HG03439 (cell line): ENCODE data around the gene GATAD2A.

ENCODE experiments used
- ATAC-seq: cut with Tn5 transposase; IDR thresholded peaks from one replicate; pipeline ENCODE4 v1.9.1; 2021; ENCODE audit warnings: mild to moderate bottlenecking, moderate library complexity; ENCODE audit not compliant: unreplicated experiment

The GATAD2A gene

DNA sequence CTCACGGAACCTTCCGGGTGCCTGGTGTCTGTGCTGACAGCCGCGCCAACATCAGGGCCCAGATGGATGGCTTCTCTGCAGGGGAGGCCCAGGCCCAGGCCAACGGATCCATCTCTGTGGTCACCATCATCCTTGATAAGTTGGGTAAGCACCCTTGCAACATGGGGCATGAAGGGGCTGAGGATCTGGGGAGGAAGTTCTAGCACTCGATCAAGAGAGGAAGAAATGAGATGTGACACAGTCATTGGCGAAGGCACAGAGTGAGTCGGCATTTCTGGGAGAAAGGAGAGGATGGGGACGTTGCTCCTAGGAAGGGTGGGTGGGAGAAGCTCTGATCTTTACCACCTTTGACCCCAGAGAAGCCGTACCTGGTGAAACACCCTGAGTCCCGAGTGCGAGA, 137.0 kb downstream of the GATAD2A start:
- ATAC-seq: no peak

DNA sequence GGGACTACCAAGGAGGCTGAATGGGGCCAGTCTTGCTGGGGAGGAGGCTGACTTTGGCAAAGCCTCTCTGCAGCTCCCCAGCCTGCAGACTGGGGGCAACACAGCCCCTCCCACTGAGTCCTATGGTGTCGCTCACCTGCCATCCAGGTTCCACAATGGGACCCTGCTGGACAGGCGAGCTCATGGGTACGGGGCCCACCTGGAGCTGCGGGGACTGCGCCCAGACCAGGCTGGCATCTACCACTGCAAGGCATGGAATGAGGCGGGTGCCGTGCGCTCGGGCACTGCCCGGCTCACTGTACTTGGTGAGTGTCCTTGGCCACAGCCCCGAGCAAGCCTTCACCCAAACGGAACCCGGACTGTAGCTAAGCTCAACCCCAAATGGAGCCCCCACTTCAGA, 137.6 kb downstream of the GATAD2A start:
- ATAC-seq: no peak

DNA sequence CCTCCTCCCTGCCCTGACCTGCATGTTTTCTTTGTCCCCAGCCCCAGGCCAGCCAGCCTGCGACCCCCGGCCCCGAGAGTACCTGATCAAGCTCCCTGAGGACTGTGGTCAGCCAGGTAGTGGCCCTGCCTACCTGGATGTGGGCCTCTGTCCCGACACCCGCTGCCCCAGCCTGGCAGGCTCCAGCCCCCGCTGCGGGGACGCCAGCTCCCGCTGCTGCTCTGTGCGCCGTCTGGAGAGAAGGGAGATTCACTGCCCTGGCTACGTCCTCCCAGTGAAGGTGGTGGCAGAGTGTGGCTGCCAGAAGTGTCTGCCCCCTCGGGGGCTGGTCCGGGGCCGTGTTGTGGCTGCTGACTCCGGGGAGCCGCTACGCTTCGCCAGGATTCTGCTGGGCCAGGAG, 138.2 kb downstream of the GATAD2A start:
- ATAC-seq: no peak

DNA sequence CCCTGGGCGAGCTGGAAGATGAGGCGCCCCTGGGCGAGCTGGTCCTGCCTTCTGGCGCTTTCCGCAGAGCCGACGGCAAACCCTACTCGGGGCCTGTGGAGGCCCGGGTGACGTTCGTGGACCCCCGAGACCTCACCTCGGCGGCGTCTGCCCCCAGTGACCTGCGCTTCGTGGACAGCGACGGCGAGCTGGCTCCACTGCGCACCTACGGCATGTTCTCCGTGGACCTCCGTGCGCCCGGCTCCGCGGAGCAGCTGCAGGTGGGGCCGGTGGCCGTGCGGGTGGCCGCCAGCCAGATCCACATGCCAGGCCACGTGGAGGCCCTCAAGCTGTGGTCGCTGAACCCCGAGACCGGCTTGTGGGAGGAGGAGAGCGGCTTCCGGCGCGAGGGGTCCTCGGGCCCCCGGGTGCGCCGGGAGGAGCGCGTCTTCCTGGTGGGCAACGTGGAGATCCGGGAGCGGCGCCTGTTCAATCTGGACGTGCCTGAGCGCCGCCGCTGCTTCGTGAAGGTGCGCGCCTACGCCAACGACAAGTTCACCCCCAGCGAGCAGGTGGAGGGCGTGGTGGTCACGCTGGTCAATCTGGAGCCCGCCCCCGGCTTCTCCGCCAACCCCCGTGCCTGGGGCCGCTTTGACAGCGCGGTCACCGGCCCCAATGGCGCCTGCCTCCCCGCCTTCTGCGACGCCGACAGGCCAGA, 138.9 kb downstream of the GATAD2A start:
- ATAC-seq: no peak

DNA sequence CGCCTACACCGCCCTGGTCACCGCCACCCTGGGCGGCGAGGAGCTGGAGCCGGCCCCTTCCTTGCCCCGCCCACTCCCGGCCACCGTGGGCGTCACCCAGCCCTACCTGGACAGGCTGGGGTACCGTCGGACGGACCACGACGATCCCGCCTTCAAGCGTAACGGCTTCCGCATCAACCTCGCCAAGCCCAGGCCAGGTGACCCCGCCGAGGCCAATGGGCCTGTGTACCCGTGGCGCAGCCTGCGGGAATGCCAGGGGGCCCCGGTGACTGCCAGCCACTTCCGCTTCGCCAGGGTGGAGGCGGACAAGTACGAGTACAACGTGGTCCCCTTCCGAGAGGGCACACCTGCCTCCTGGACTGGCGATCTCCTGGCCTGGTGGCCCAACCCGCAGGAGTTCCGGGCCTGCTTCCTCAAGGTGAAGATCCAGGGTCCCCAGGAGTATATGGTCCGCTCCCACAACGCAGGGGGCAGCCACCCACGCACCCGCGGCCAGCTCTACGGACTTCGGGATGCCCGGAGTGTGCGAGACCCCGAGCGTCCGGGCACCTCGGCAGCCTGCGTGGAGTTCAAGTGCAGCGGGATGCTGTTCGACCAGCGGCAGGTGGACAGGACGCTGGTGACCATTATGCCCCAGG, 139.6 kb downstream of the GATAD2A start:
- no peak for ATAC-seq

DNA sequence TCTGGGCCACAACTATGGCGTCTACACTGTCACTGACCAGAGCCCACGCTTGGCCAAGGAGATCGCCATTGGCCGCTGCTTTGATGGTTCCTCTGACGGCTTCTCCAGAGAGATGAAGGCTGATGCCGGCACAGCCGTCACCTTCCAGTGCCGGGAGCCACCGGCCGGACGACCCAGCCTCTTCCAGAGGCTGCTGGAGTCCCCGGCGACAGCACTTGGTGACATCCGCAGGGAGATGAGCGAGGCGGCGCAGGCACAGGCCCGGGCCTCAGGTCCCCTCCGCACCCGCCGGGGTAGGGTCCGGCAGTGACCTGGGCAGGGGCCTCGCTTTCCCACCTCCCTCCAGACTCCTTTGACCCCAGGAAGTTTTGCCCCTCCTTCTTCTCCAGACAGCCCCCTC, 140.2 kb downstream of the GATAD2A start:
- ATAC-seq: no peak

GRCh38 chr19:19546751-19547162, 141.3 kb downstream of the GATAD2A start:
- ATAC-seq: no peak

GRCh38 chr19:19547674-19548336, 142.3 kb downstream of the GATAD2A start:
- ATAC-seq: no peak

DNA sequence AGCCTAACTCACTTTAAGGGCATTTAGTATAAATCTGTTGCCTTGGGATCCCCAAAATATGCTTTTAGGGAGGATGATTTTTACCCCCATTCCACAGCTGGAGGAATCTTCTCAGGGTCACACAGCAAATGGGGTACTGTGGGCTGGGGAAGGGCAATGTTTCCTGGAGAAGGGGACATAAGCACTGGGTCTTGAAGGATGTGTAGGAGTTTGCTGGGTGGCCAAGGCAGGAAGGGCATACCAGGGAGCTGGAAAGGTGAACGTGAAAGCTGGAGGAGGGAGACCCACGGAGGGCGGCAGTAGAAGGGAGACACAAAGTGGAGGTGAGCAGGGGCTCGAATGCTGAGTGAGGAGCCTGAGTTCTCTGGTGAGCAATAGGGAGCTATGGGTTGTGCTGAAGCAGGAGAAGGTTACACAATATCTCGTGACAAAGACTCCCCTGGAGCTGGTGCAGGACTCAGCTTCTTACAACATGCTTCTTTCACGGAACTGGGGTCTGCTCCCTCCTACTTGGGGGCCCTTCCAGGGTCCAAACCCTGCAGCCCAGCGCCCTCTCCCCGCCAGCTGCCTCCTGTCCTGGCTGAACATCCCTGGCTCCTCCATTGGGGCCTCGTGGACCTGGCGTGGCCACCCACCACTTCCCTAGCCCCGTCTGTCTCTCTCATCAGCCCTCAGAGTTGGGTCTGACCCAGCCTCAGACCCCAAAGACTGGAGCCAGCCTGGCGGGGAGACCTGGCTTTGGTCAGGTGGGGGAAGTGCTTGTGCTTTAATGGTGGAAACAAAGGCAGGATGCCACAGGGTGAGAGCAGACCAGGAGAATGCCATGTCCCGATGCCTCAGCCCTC, 143.7 kb downstream of the GATAD2A start:
- ATAC-seq: no peak

- ATAC-seq: no peak
Observed at GRCh38 chr19:19549804-19550464, 144.5 kb downstream of the GATAD2A start.

- ATAC-seq: no peak
Observed at GRCh38 chr19:19550485-19550929, 145.0 kb downstream of the GATAD2A start.

GRCh38 chr19:19550972-19551852, 145.7 kb downstream of the GATAD2A start:
- ATAC-seq: no peak

DNA sequence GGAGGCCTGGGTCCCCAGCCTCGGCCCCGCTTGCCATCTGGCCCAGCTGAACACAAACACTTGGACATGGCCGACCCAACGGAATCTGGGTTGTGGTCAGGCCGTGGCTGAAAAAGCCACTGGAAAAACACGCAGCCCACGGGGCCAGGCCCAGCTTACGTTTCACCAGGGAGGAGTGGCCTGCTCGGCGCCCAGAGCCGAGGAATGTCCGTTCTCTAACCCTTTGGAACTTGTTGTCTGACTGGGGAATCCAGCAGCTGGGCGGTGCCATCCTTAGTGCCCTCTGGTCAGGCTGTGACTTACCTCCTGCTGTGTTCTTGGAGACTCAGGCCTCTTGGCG, 146.3 kb downstream of the GATAD2A start:
- no peak for ATAC-seq

- ATAC-seq: no peak
Observed at GRCh38 chr19:19552798-19553197, 147.3 kb downstream of the GATAD2A start.

- ATAC-seq: no peak
Observed at GRCh38 chr19:19553670-19554069, 148.2 kb downstream of the GATAD2A start.

DNA sequence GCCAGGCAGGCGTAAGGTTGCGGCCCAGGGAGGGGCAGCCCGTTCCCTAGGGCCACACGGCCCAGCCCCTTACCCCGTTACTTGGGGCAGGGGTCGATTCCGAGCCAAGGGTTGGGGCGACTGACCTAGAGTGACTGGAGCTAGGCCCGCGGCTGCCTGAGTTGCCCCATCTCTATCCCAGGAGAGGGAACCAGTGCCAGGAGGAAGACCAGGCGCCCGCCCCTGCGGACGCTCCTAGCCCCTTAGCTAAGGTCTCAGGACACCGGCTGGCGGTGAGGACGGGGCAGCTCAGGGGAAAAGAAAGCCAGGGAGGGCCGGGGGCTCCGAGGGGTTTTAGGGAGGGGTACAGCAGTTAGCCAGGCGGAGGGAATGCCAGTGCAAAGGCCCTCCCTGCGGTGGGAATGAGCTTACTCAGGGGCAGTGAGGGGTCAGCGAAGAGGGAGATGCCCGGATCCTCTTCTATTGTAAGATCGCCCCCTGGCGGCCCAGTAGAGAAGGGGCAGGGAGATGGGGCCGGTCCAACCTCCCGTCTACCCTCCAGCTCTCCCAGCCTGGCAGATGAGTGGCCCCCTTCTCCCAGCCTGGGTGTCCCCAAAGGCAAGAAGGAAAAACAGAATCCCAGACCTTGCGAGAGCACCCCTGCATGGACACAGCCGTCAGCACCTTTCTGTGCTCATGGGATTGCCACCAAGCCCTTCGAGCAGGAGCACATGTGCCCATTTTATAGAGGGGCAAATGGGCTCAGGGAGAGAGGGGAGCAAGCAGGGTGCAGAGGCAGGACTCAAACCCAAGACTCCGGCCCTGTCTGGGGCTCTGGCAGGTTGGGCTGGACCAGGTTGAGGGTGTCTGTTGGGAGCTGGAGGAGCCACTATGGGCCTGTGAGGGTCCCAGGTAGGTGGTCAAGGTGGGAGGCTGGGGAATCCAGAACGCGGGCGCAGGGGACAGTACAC, 148.9 kb downstream of the GATAD2A start:
- no peak for ATAC-seq

GRCh38 chr19:19558055-19558454, 152.6 kb downstream of the GATAD2A start:
- no peak for ATAC-seq
